H9 (cell line): ENCODE data around the gene CLASP2. TPM values are rescaled to one million over a fixed set of nuclear protein-coding genes. Genes with fewer than 3 reads are reported as not detected.

Experiments
- DNase-seq: peaks from one replicate; pipeline ENCODE4 v3.0.0-alpha.2; 2017
- H2AFZ ChIP-seq: one replicate; pipeline ENCODE4 v1.6.1; 2013; ENCODE audit warnings: mild to moderate bottlenecking, low read length, control low read depth, moderate library complexity
- H2AK5ac ChIP-seq: 2 replicates; pipeline ENCODE4 v1.6.1; 2013; ENCODE audit warnings: low read length, control low read depth, mixed read lengths; ENCODE audit not compliant: insufficient read length
- H2BK120ac ChIP-seq: one replicate; pipeline ENCODE4 v1.6.1; 2013; ENCODE audit warnings: low read depth, mild to moderate bottlenecking, low read length, control low read depth, inconsistent platforms; ENCODE audit not compliant: poor library complexity, severe bottlenecking
- H2BK12ac ChIP-seq: 2 replicates; pipeline ENCODE4 v1.6.1; 2013; ENCODE audit warnings: low read length, control low read depth, mixed read lengths, low read depth; ENCODE audit not compliant: insufficient read length
- H2BK15ac ChIP-seq: 2 replicates; pipeline ENCODE4 v1.6.1; 2013; ENCODE audit warnings: low read depth, low read length, control low read depth
- H2BK20ac ChIP-seq: one replicate; pipeline ENCODE4 v1.6.1; 2013; ENCODE audit warnings: low read depth, mild to moderate bottlenecking, low read length, control low read depth, inconsistent platforms; ENCODE audit not compliant: poor library complexity, severe bottlenecking
- H2BK5ac ChIP-seq: 2 replicates; pipeline ENCODE4 v1.6.1; 2013; ENCODE audit warnings: low read length, control low read depth, mixed read lengths; ENCODE audit not compliant: insufficient read length
- H3K14ac ChIP-seq: 2 replicates; pipeline ENCODE4 v1.6.1; 2013; ENCODE audit warnings: low read length, control low read depth; ENCODE audit not compliant: insufficient read depth
- H3K18ac ChIP-seq: 2 replicates; pipeline ENCODE4 v1.6.1; 2013; ENCODE audit warnings: low read depth, mild to moderate bottlenecking, mixed read lengths, low read length, control low read depth; ENCODE audit not compliant: insufficient read length
- H3K23ac ChIP-seq: 2 replicates; pipeline ENCODE4 v1.6.1; 2013; ENCODE audit warnings: low read length, control low read depth, mixed read lengths, low read depth; ENCODE audit not compliant: insufficient read length
- H3K23me2 ChIP-seq: 2 replicates; pipeline ENCODE4 v1.6.1; 2013; ENCODE audit warnings: low read depth, mild to moderate bottlenecking, mixed read lengths, low read length, control low read depth; ENCODE audit not compliant: insufficient read length, poor library complexity, severe bottlenecking
- H3K27ac ChIP-seq: 2 replicates; pipeline ENCODE4 v1.5.1; 2013; ENCODE audit warnings: low read length, control low read depth, mixed read lengths, low read depth; ENCODE audit not compliant: insufficient read length
- H3K27me3 ChIP-seq: 2 replicates; pipeline ENCODE4 v1.6.1; 2013; ENCODE audit warnings: low read length, control low read depth, inconsistent platforms; ENCODE audit not compliant: insufficient read depth
- H3K4ac ChIP-seq: 2 replicates; pipeline ENCODE4 v1.6.1; 2013; ENCODE audit warnings: low read depth, mild to moderate bottlenecking, control low read depth, inconsistent platforms, low read length, moderate library complexity
- H3K4me1 ChIP-seq: 2 replicates; pipeline ENCODE4 v1.6.1; 2013; ENCODE audit warnings: low read length, control low read depth, inconsistent platforms; ENCODE audit not compliant: insufficient read depth
- H3K4me2 ChIP-seq: 2 replicates; pipeline ENCODE4 v1.6.1; 2013; ENCODE audit warnings: low read length, control low read depth, mixed read lengths; ENCODE audit not compliant: insufficient read length, insufficient read depth
- H3K56ac ChIP-seq: 2 replicates; pipeline ENCODE4 v1.6.1; 2013; ENCODE audit warnings: low read depth, mild to moderate bottlenecking, mixed read lengths, low read length, control low read depth; ENCODE audit not compliant: insufficient read length
- H3K79me1 ChIP-seq: 2 replicates; pipeline ENCODE4 v1.6.1; 2013; ENCODE audit warnings: low read depth, mild to moderate bottlenecking, moderate library complexity, low read length, control low read depth, inconsistent platforms; ENCODE audit not compliant: insufficient read depth, poor library complexity, severe bottlenecking
- H3K79me2 ChIP-seq: 2 replicates; pipeline ENCODE4 v1.6.1; 2013; ENCODE audit warnings: low read length, control low read depth, inconsistent platforms; ENCODE audit not compliant: insufficient read depth
- H3K9ac ChIP-seq: 2 replicates; pipeline ENCODE4 v1.6.1; 2013; ENCODE audit warnings: low read length, control low read depth, mixed read lengths; ENCODE audit not compliant: insufficient read length; ENCODE audit errors: extremely low read depth
- H3K9me3 ChIP-seq: one replicate; pipeline ENCODE4 v1.6.1; 2013; ENCODE audit warnings: low read depth, low read length, inconsistent platforms; ENCODE audit not compliant: control insufficient read depth
- H3T11ph ChIP-seq: one replicate; pipeline ENCODE4 v1.6.1; 2013; ENCODE audit warnings: mild to moderate bottlenecking, low read length, control low read depth, inconsistent platforms
- H4K20me1 ChIP-seq: one replicate; pipeline ENCODE4 v1.6.1; 2013; ENCODE audit not compliant: control insufficient read depth, insufficient read length, insufficient read depth
- H4K5ac ChIP-seq: 2 replicates; pipeline ENCODE4 v1.6.1; 2013; ENCODE audit warnings: low read depth, mild to moderate bottlenecking, mixed read lengths, low read length, control low read depth; ENCODE audit not compliant: insufficient read length
- H4K8ac ChIP-seq: replicated peaks from 2 replicates; pipeline ENCODE4 v1.6.1; 2013; ENCODE audit warnings: low read length, control low read depth, mixed read lengths, low read depth; ENCODE audit not compliant: insufficient read length
- H4K91ac ChIP-seq: 2 replicates; pipeline ENCODE4 v1.6.1; 2013; ENCODE audit warnings: low read depth, mild to moderate bottlenecking, moderate library complexity, mixed read lengths, low read length, control low read depth; ENCODE audit not compliant: insufficient read length
- H3K27ac Mint-ChIP-seq, 3 experiments: 2 replicates in 2 of 3; 3 replicates in 1 of 3; pipeline ENCODE4 v1.8.0; 2020 to 2021; ENCODE audit warnings: mixed read lengths in 3 of 3, mild to moderate bottlenecking in 1 of 3, moderate library complexity in 1 of 3
- H3K27me3 Mint-ChIP-seq: 2 replicates; pipeline ENCODE4 v1.8.0; 2021; ENCODE audit warnings: low read depth, mild to moderate bottlenecking, moderate library complexity, mixed read lengths
- H3K36me3 Mint-ChIP-seq, 3 experiments: 2 replicates in 2 of 3; 3 replicates in 1 of 3; pipeline ENCODE4 v1.8.0; 2020 to 2021; ENCODE audit warnings: low read depth in 3 of 3, mixed read lengths in 3 of 3; ENCODE audit not compliant: insufficient read depth in 1 of 3
- H3K4me1 Mint-ChIP-seq, 2 experiments: 2 replicates each; pipeline ENCODE4 v1.8.0; 2020; ENCODE audit warnings: mixed read lengths in 2 of 2
- H3K4me3 Mint-ChIP-seq, 2 experiments: 2 replicates in 1 of 2; 3 replicates in 1 of 2; pipeline ENCODE4 v1.8.0; 2020 to 2021; ENCODE audit warnings: mild to moderate bottlenecking in 2 of 2, mixed read lengths in 2 of 2, moderate library complexity in 1 of 2
- H3K9me3 Mint-ChIP-seq, 2 experiments: 2 replicates in 1 of 2; 3 replicates in 1 of 2; pipeline ENCODE4 v1.8.0; 2020; ENCODE audit warnings: mild to moderate bottlenecking in 2 of 2, mixed read lengths in 2 of 2, moderate library complexity in 1 of 2
- CTCF ChIP-seq: fragments of 200-600 bp; sonication (generic); conservative IDR thresholded peaks from 3 replicates; pipeline ENCODE4 v1.8.0; 2021; ENCODE audit warnings: antibody characterized with exemption, mild to moderate bottlenecking
- WGBS: extraction: QIAGEN DNeasy Blood & Tissue Kit; methylation state at CpG from one replicate; pipeline ENCODE4 v1.1.7; 2013; ENCODE audit warnings: missing lambda C conversion rate, low lambda C conversion rate, mixed read lengths; ENCODE audit not compliant: insufficient read length; ENCODE audit errors: extremely low coverage; 5-methylcytosine and 5-hydroxymethylcytosine counted together
- total RNA-seq: library from RNA; stranded (reverse); gene quantifications from 2 replicates; pipeline ENCODE4 v1.2.1, GENCODE V29; 2021

Gene CLASP2
- total RNA-seq, 1 experiment from 2014 or later: 60.5 TPM

GRCh38 chr3:33644582-33644981, 73.5 kb downstream of the CLASP2 start:
- peaks cover 3% of the 10 kb centered on the region for H3K4me1 ChIP-seq
- no peak overlapping the region for H2AFZ ChIP-seq
- no peak overlapping the region for H4K91ac ChIP-seq
- H3K23me2 ChIP-seq: no peaks in the 10 kb centered on the region
- H3T11ph ChIP-seq: no peak overlapping the region
- no peak overlapping the region for H3K27ac ChIP-seq
- Mint-ChIP-seq H3K27ac (no peak overlapping the region; a peak in 1 of 7 replicates), H3K36me3 (peaks cover 0 to 3% (median 0%) of the 10 kb centered on the region in 3 experiments; a peak in 2 of 7 replicates), H3K4me1 (peaks cover 21 to 22% of the 10 kb centered on the region in 2 experiments), H3K27me3 (no peaks in the 10 kb centered on the region), H3K9me3 (no peaks in the 10 kb centered on the region), H3K4me3 (no peak overlapping the region)
- no peak overlapping the region for H3K56ac ChIP-seq
- no peak overlapping the region for H2BK15ac ChIP-seq
- no peak overlapping the region for H3K23ac ChIP-seq
- no peaks in the 10 kb centered on the region for H4K20me1 ChIP-seq
- no peaks in the 10 kb centered on the region for H3K27me3 ChIP-seq
- H2AK5ac ChIP-seq: no peak overlapping the region
- no peaks in the 10 kb centered on the region for H3K79me2 ChIP-seq
- no peak overlapping the region for H4K5ac ChIP-seq
- peak overlapping the region; percentile 42 for H3K18ac ChIP-seq
- no peak overlapping the region for H2BK5ac ChIP-seq
- WGBS: no CpG with 5 or more reads among the region's 4 CpGs
- no peaks in the 10 kb centered on the region for H3K9me3 ChIP-seq
- no peaks in the 10 kb centered on the region for H3K79me1 ChIP-seq
- H2BK120ac ChIP-seq: no peak overlapping the region
- H4K8ac ChIP-seq: no peak overlapping the region
- no peak overlapping the region for H3K14ac ChIP-seq
- DNase-seq: no peak
- no peak overlapping the region for H2BK20ac ChIP-seq
- H3K9ac ChIP-seq: no peak overlapping the region
- H3K4ac ChIP-seq: no peak overlapping the region
- no peak overlapping the region for H2BK12ac ChIP-seq
- no peak overlapping the region for H3K4me2 ChIP-seq
- TF ChIP-seq CTCF: no peak
